Renal pelvis (tissue), 12 donors: ENCODE measurements around the gene AP4M1. TPM values are rescaled to one million over a fixed set of nuclear protein-coding genes. Genes with fewer than 3 reads are reported as not detected.

Experiments used
- DNase-seq: peaks from one replicate; pipeline ENCODE4 v3.0.0-alpha.2; 2013
- long read RNA-seq, 16 experiments: transcript quantifications; one replicate each; lab custom pipeline, GENCODE V29; 2026
- polyA plus RNA-seq, 3 donors: library from polyadenylated mRNA; unstranded; fragments of 120-200 nt; gene quantifications; one replicate each; pipeline ENCODE4 v1.2.1, GENCODE V29; 2013; ENCODE audit not compliant: insufficient read length in 3 of 3

AP4M1 gene
- polyA plus RNA-seq = 10 to 100 TPM; 33.4 to 39.4 (median 39.0) TPM
- long read RNA-seq, donor 1, partial matches to known transcripts = 10 of 21 reads
- long read RNA-seq, donor 1, other reads (novel, unspliced or antisense) = 6 of 21 reads
- long read RNA-seq, donor 2, transcript AP4M1-201 (15 exons, 1,817 nt) = major isoform, 8 of 34 reads
- long read RNA-seq, donor 2, partial matches to known transcripts = 26 of 34 reads
- long read RNA-seq, donor 2, other reads (novel, unspliced or antisense) = 0 of 34 reads
- long read RNA-seq, donor 3, partial matches to known transcripts = 0 of 4 reads
- long read RNA-seq, donor 3, other reads (novel, unspliced or antisense) = 0 of 4 reads
- long read RNA-seq, donor 4, transcript AP4M1-201 (15 exons, 1,817 nt) = major isoform, 8 of 11 reads
- long read RNA-seq, donor 4, partial matches to known transcripts = 0 of 11 reads
- long read RNA-seq, donor 4, other reads (novel, unspliced or antisense) = 0 of 11 reads
- long read RNA-seq, donor 5, partial matches to known transcripts = 0 of 2 reads
- long read RNA-seq, donor 5, other reads (novel, unspliced or antisense) = 0 of 2 reads
- long read RNA-seq, donor 6, partial matches to known transcripts = 16 of 33 reads
- long read RNA-seq, donor 6, other reads (novel, unspliced or antisense) = 11 of 33 reads
- long read RNA-seq, donor 7, transcript AP4M1-201 (15 exons, 1,817 nt) = major isoform, 9 of 35 reads
- long read RNA-seq, donor 7, partial matches to known transcripts = 13 of 35 reads
- long read RNA-seq, donor 7, other reads (novel, unspliced or antisense) = 13 of 35 reads
- long read RNA-seq, donor 8, partial matches to known transcripts = 0 of 1 reads
- long read RNA-seq, donor 8, other reads (novel, unspliced or antisense) = 0 of 1 reads
- long read RNA-seq, donor 9, partial matches to known transcripts = 0 of 3 reads
- long read RNA-seq, donor 9, other reads (novel, unspliced or antisense) = 0 of 3 reads
- long read RNA-seq, donor 10, partial matches to known transcripts = 0 of 5 reads
- long read RNA-seq, donor 10, other reads (novel, unspliced or antisense) = 0 of 5 reads
- long read RNA-seq, donor 11, transcript AP4M1-201 (15 exons, 1,817 nt) = major isoform, 6 of 12 reads
- long read RNA-seq, donor 11, partial matches to known transcripts = 5 of 12 reads
- long read RNA-seq, donor 11, other reads (novel, unspliced or antisense) = 0 of 12 reads
- long read RNA-seq, donor 12, partial matches to known transcripts = 32 of 51 reads
- long read RNA-seq, donor 12, other reads (novel, unspliced or antisense) = 12 of 51 reads
- long read RNA-seq, donor 13, partial matches to known transcripts = 25 of 29 reads
- long read RNA-seq, donor 13, other reads (novel, unspliced or antisense) = 0 of 29 reads
- long read RNA-seq, donor 14, transcript AP4M1-201 (15 exons, 1,817 nt) = major isoform, 6 of 76 reads
- long read RNA-seq, donor 14, partial matches to known transcripts = 61 of 76 reads
- long read RNA-seq, donor 14, other reads (novel, unspliced or antisense) = 7 of 76 reads
- long read RNA-seq, donor 15, transcript AP4M1-201 (15 exons, 1,817 nt) = major isoform, 9 of 10 reads
- long read RNA-seq, donor 15, partial matches to known transcripts = 0 of 10 reads
- long read RNA-seq, donor 15, other reads (novel, unspliced or antisense) = 0 of 10 reads
- long read RNA-seq, donor 16, transcript AP4M1-201 (15 exons, 1,817 nt) = major isoform, 10 of 31 reads
- long read RNA-seq, donor 16, partial matches to known transcripts = 15 of 31 reads
- long read RNA-seq, donor 16, other reads (novel, unspliced or antisense) = 5 of 31 reads

- peak; percentile 99 for DNase-seq
These were observed at the start of gene AP4M1, which contains the start of gene MCM7 for GRCh38 chr7:100101016-100101862. Gene AP4M1 (plus strand): TSS chr7:100101643. CDS start chr7:100101715, 72 bp downstream. Gene MCM7 (minus strand): TSS chr7:100101397. CDS start chr7:100101294, 103 bp downstream.

GRCh38 chr7:100053215-100053614 is 48.2 kb upstream of the AP4M1 start:
- peak; percentile 40 for DNase-seq

- DNase-seq = no peak
These were observed 44.4 kb upstream of the AP4M1 start for GRCh38 chr7:100057006-100057405.

- no peak for DNase-seq
These were observed 42.1 kb upstream of the AP4M1 start for GRCh38 chr7:100059251-100059739.

- DNase-seq = no peak
These were observed 39.8 kb upstream of the AP4M1 start for GRCh38 chr7:100061518-100062193.

GRCh38 chr7:100063376-100063775 is 38.1 kb upstream of the AP4M1 start:
- DNase-seq = no peak

- DNase-seq = no peak
These were observed 37.3 kb upstream of the AP4M1 start for GRCh38 chr7:100064162-100064561.

GRCh38 chr7:100065452-100066186 is 35.8 kb upstream of the AP4M1 start:
- peak; percentile 60 for DNase-seq

GRCh38 chr7:100066953-100067352 is 34.5 kb upstream of the AP4M1 start:
- DNase-seq = no peak

- DNase-seq = no peak
These were observed 31.5 kb upstream of the AP4M1 start for GRCh38 chr7:100069991-100070390.

- DNase-seq = no peak
These were observed 30.3 kb upstream of the AP4M1 start for GRCh38 chr7:100071018-100071723.

GRCh38 chr7:100072462-100072861 is 29.0 kb upstream of the AP4M1 start:
- DNase-seq = no peak

- DNase-seq = no peak
These were observed 26.6 kb upstream of the AP4M1 start for GRCh38 chr7:100074841-100075240.

GRCh38 chr7:100075418-100075817 is 26.0 kb upstream of the AP4M1 start:
- no peak for DNase-seq

GRCh38 chr7:100077205-100077604 is 24.2 kb upstream of the AP4M1 start:
- no peak for DNase-seq

- no peak for DNase-seq
These were observed 22.4 kb upstream of the AP4M1 start for GRCh38 chr7:100079024-100079560.

- no peak for DNase-seq
These were observed 20.4 kb upstream of the AP4M1 start for GRCh38 chr7:100080907-100081534.
